Activated T-cell treated with anti-CD3 and anti-CD28 coated beads, Interleukin-2, amount 50 U/mL, for 24 hours (primary cell): ENCODE data around the gene POLR3G.
A peak's percentile ranks its signal among the peaks of the same experiment; 100 is the strongest.

Experiments
- DNase-seq: peaks from one replicate; pipeline ENCODE4 v3.0.0-alpha.2; 2020
- H3K27ac Mint-ChIP-seq: 2 replicates; pipeline ENCODE4 v1.8.0; 2020; ENCODE audit warnings: mild to moderate bottlenecking, mixed read lengths
- H3K27me3 Mint-ChIP-seq: 2 replicates; pipeline ENCODE4 v1.8.0; 2020; ENCODE audit warnings: mixed read lengths
- H3K36me3 Mint-ChIP-seq: 2 replicates; pipeline ENCODE4 v1.8.0; 2020; ENCODE audit warnings: low read depth, mixed read lengths
- H3K4me1 Mint-ChIP-seq: 2 replicates; pipeline ENCODE4 v1.8.0; 2020; ENCODE audit warnings: low read depth, mixed read lengths
- H3K4me3 Mint-ChIP-seq: 2 replicates; pipeline ENCODE4 v1.8.0; 2020; ENCODE audit warnings: mild to moderate bottlenecking, moderate library complexity, mixed read lengths
- H3K9me3 Mint-ChIP-seq: 2 replicates; pipeline ENCODE4 v1.8.0; 2020; ENCODE audit warnings: mixed read lengths

POLR3G gene

GRCh38 chr5:90474235-90475107 is at the start of gene POLR3G, which contains the start of gene MBLAC2:
Gene POLR3G (plus strand): TSS chr5:90474864. CDS start chr5:90485568, 10,704 bp downstream.
Gene MBLAC2 (minus strand): TSS chr5:90474771. CDS start chr5:90474292, 479 bp downstream.
- Mint-ChIP-seq H3K36me3 (peaks cover 58% of the 10 kb centered on the region), H3K27ac (peak within 1 kb of the TSS; percentile 93), H3K4me3 (peak within 1 kb of the TSS; percentile 94), H3K27me3 (no peaks in the 10 kb centered on the region), H3K4me1 (peaks cover 40% of the 10 kb centered on the region), H3K9me3 (peaks cover 10% of the 10 kb centered on the region)
- peak; percentile 95 for DNase-seq

GRCh38 chr5:90434116-90434714 is 40.4 kb upstream of the POLR3G start:
- H3K27me3 Mint-ChIP-seq: peaks cover 2% of the 10 kb centered on the region
- peak; percentile 38 for DNase-seq

GRCh38 chr5:90437663-90438062 is 37.0 kb upstream of the POLR3G start:
- no peak for DNase-seq
- H3K36me3 Mint-ChIP-seq: no peaks in the 10 kb centered on the region
- H3K27me3 Mint-ChIP-seq: peaks cover 2% of the 10 kb centered on the region
- peaks cover 7% of the 10 kb centered on the region for H3K4me1 Mint-ChIP-seq
- H3K27ac Mint-ChIP-seq: no peak overlapping the region
- H3K9me3 Mint-ChIP-seq: no peaks in the 10 kb centered on the region
- no peak overlapping the region for H3K4me3 Mint-ChIP-seq

More at GRCh38 chr5:90434116-90434714, 40.4 kb upstream of the POLR3G start:
- H3K36me3 Mint-ChIP-seq: no peaks in the 10 kb centered on the region
- H3K27ac Mint-ChIP-seq: no peak overlapping the region
- no peak overlapping the region for H3K4me3 Mint-ChIP-seq
- no peaks in the 10 kb centered on the region for H3K9me3 Mint-ChIP-seq
- H3K4me1 Mint-ChIP-seq: no peaks in the 10 kb centered on the region

GRCh38 chr5:90438100-90438499 is 36.6 kb upstream of the POLR3G start:
- peaks cover 2% of the 10 kb centered on the region for H3K27me3 Mint-ChIP-seq
- DNase-seq: no peak
- H3K4me1 Mint-ChIP-seq: peaks cover 7% of the 10 kb centered on the region
- no peaks in the 10 kb centered on the region for H3K9me3 Mint-ChIP-seq
- H3K4me3 Mint-ChIP-seq: no peak overlapping the region
- no peaks in the 10 kb centered on the region for H3K36me3 Mint-ChIP-seq
- no peak overlapping the region for H3K27ac Mint-ChIP-seq

DNA sequence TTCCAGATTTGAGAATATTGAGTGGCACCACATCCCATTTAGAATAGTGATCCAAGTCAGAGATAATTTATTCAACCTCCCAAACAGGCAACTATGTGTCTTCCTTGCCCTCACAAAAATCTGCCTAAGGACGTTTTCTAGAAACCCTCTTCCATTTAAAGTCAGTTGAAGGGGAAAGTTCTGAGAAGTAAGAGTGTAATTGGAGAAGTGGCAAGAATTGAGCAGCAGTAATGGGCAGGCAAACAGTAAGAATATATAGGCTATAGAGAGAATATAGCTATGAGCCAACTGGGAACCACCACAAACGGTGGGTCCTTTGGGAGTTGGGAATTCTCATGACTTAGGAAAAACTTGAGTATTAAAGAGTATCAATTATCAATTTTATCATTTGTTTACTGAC is 34.0 kb upstream of the POLR3G start:
- Mint-ChIP-seq H3K4me3 (no peak overlapping the region), H3K36me3 (no peaks in the 10 kb centered on the region), H3K27ac (no peak overlapping the region)

GRCh38 chr5:90446961-90447360 is 27.7 kb upstream of the POLR3G start:
- H3K4me3 Mint-ChIP-seq: no peak overlapping the region
- no peaks in the 10 kb centered on the region for H3K4me1 Mint-ChIP-seq
- no peak overlapping the region for H3K27ac Mint-ChIP-seq
- H3K36me3 Mint-ChIP-seq: no peaks in the 10 kb centered on the region
- DNase-seq: no peak
- no peaks in the 10 kb centered on the region for H3K27me3 Mint-ChIP-seq
- no peaks in the 10 kb centered on the region for H3K9me3 Mint-ChIP-seq

More for the DNA sequence above, 34.0 kb upstream of the POLR3G start:
- peaks cover 7% of the 10 kb centered on the region for H3K4me1 Mint-ChIP-seq
- H3K27me3 Mint-ChIP-seq: no peaks in the 10 kb centered on the region
- H3K9me3 Mint-ChIP-seq: no peaks in the 10 kb centered on the region
- no peak for DNase-seq

- no peaks in the 10 kb centered on the region for H3K9me3 Mint-ChIP-seq
- no peak overlapping the region for H3K4me3 Mint-ChIP-seq
- peaks cover 2% of the 10 kb centered on the region for H3K4me1 Mint-ChIP-seq
- no peak for DNase-seq
- no peak overlapping the region for H3K27ac Mint-ChIP-seq
- peaks cover 12% of the 10 kb centered on the region for H3K36me3 Mint-ChIP-seq
- H3K27me3 Mint-ChIP-seq: no peaks in the 10 kb centered on the region
Observed at GRCh38 chr5:90461288-90461687, 13.4 kb upstream of the POLR3G start.

DNA sequence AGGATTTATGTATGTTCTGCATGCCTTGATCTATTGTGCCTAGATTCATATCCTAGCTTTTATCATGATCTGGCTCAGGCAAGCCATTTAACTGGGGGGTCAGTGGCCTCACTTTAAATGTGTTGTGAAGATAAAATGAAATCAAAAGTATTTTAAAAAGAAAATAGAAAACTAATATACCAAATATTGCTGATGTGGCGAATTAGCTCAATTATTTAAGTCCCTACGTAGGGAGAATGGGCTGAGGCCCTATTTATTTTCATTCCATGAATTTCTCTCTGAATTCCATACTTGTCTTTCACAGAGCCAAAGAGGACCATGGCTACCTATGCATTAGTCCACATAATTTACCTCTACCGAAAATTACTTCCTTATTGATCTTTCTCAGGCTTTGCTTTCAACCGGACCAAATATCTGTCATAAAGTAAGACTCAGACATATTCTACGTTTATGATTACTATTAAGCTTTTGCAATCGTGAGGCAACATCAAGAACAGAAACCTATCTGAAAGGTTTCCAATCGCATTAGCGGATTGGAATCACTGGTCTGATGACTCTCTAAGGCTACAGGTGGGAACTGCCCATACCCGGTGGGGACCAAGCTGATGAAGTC is 1.8 kb upstream of the POLR3G start:
- Mint-ChIP-seq H3K36me3 (peaks cover 64% of the 10 kb centered on the region), H3K9me3 (peaks cover 25% of the 10 kb centered on the region), H3K4me3 (peak overlapping the region; percentile 94), H3K27me3 (no peaks in the 10 kb centered on the region), H3K27ac (peak overlapping the region; percentile 93), H3K4me1 (peaks cover 40% of the 10 kb centered on the region)
- no peak for DNase-seq

DNA sequence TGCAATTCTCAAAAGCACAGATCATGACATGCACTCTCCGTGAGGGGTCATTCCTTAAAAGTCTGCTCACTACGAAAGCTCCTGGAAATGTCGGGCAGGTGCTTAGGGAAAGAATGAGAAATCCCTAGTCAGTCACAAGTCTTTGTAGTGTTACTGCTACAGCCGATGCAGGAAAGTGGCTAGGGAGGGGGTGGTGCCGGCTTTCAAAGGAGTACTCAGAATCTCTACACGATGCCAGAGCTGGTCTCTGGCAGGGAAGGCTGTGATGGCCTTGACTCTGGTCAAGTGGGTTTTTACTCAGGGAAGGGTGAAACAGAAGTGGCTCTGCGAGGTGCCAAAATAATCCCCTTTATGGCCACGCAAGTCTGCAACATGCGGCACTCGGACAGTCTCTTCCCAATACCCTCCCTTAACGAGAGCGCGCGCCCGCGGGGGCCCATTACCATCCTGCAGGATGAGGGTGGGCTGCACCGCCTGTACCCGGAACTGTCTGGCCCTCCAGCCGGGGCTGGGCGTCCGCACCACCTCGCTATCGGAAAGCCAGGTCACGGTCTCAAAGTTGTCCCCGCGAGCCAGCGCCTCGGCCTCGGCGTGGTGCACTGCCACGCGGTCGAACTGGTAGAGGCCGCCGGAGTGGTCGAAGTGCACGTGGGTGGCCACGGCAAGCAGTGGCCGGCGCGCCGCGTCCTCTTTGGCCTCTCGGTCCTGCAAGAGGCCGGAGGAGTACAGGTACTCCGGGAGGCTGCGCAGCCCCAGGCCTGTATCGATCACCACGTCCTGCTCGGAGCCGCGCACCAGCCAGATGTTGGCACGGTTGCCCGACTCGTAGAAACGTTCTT is 1.0 kb upstream of the POLR3G start:
- no peaks in the 10 kb centered on the region for H3K27me3 Mint-ChIP-seq
- DNase-seq: no peak
- H3K9me3 Mint-ChIP-seq: peaks cover 17% of the 10 kb centered on the region
- peaks cover 64% of the 10 kb centered on the region for H3K36me3 Mint-ChIP-seq
- H3K4me3 Mint-ChIP-seq: peak overlapping the region; percentile 94
- peaks cover 40% of the 10 kb centered on the region for H3K4me1 Mint-ChIP-seq
- H3K27ac Mint-ChIP-seq: peak overlapping the region; percentile 93

- H3K4me3 Mint-ChIP-seq: peak overlapping the region; percentile 94
- H3K36me3 Mint-ChIP-seq: peaks cover 48% of the 10 kb centered on the region
- H3K4me1 Mint-ChIP-seq: peaks cover 39% of the 10 kb centered on the region
- no peak for DNase-seq
- H3K27ac Mint-ChIP-seq: peak overlapping the region; percentile 20
- H3K27me3 Mint-ChIP-seq: no peaks in the 10 kb centered on the region
- H3K9me3 Mint-ChIP-seq: peaks cover 2% of the 10 kb centered on the region
Observed at GRCh38 chr5:90475436-90475980, 844 bp downstream of the POLR3G start.

DNA sequence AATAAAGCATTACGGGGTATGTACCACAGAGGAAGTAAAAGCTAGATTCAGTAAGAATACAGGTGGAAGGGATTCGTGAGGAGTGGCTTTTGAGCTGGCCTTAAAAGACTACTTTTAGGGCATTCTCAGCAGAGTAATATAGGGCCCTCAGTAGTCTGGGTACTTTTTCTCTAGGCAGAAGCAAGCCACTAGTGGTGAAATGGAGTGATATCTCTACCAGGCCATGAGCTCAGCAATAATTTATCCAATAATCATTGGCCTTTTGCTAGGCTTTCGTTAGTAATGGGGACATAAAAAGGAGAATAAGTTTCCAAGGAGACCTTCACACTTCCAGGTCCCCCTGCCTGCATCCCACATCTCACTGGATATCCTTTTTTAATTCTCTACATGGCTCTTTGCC is 1.7 kb downstream of the POLR3G start:
- H3K4me1 Mint-ChIP-seq: peaks cover 33% of the 10 kb centered on the region
- no peak overlapping the region for H3K4me3 Mint-ChIP-seq
- no peaks in the 10 kb centered on the region for H3K9me3 Mint-ChIP-seq
- H3K27me3 Mint-ChIP-seq: no peaks in the 10 kb centered on the region
- DNase-seq: no peak
- H3K27ac Mint-ChIP-seq: no peak overlapping the region
- peaks cover 43% of the 10 kb centered on the region for H3K36me3 Mint-ChIP-seq

- H3K9me3 Mint-ChIP-seq: no peaks in the 10 kb centered on the region
- H3K36me3 Mint-ChIP-seq: peaks cover 37% of the 10 kb centered on the region
- H3K4me1 Mint-ChIP-seq: peaks cover 30% of the 10 kb centered on the region
- DNase-seq: no peak
- no peak overlapping the region for H3K27ac Mint-ChIP-seq
- no peak overlapping the region for H3K4me3 Mint-ChIP-seq
- no peaks in the 10 kb centered on the region for H3K27me3 Mint-ChIP-seq
Observed at GRCh38 chr5:90477073-90477472, 2.4 kb downstream of the POLR3G start.

DNA sequence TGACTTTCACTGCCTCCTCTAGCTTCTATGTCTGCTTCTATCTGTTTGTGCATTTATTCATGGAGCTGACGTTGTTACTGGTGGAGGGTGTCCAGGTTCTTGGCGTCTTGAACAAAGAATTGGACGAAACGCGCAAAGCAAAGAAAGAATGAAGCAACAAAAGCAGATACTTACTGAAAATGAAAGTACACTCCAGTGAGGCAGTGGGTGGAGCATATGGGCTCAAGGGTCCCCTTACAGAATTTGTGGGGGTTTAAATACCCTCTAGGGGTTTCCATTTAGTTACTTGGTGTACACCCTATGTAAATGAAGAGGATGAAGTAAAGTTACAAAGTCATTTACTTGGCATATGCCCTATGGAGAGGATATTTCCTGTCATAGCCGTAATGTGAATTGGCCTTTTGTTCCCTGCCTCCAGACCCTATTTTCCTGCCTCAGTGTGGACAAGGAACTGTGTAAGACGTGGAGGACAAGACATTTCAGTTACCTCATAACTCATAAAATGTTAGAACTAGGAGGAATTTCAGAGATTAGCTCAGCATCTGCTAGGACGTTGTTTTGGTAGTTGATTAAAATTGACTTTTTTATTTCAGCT is 3.1 kb downstream of the POLR3G start:
- no peaks in the 10 kb centered on the region for H3K9me3 Mint-ChIP-seq
- DNase-seq: no peak
- H3K27me3 Mint-ChIP-seq: no peaks in the 10 kb centered on the region
- no peak overlapping the region for H3K4me3 Mint-ChIP-seq
- H3K27ac Mint-ChIP-seq: no peak overlapping the region
- peaks cover 44% of the 10 kb centered on the region for H3K36me3 Mint-ChIP-seq
- H3K4me1 Mint-ChIP-seq: peaks cover 26% of the 10 kb centered on the region
